Endothelial cell of umbilical vein (primary cell): ENCODE data around the gene UBR3. TPM values are rescaled to one million over a fixed set of nuclear protein-coding genes. Genes with fewer than 3 reads are reported as not detected.

Experiments used
- BruUV-seq: library from RNA; stranded (reverse); fragments of 400-500 nt; replicated peaks from 2 replicates; lab custom pipeline; 2021; lab: Mats Ljungman, UMichigan
- CTCF ChIA-PET: fragments of 300-600, 350-600 bp; sonication (Branson Sonifier 250); formaldehyde crosslinking; loops from one replicate; lab custom pipeline; 2021; ENCODE audit warnings: antibody characterized with exemption, inconsistent platforms; lab: Charles Lee
- POLR2A ChIA-PET: fragments of 300-600, 350-600 bp; sonication (Branson Sonifier 250); formaldehyde crosslinking; loops from one replicate; lab custom pipeline; 2021; ENCODE audit warnings: antibody characterized with exemption, inconsistent platforms; lab: Charles Lee
- DNase-seq: peaks from one replicate; pipeline ENCODE4 v3.0.0-alpha.2; 2011; ENCODE audit warnings: low read depth, low spot score
- FAIRE-seq: peaks from 2 replicates; lab custom pipeline; 2011; peaks lifted over from hg19 to GRCh38; lab: Jason Lieb, UNC
- H2AFZ ChIP-seq: 2 replicates; pipeline ENCODE4 v1.6.0; 2012; ENCODE audit warnings: low read depth, low read length, control low read depth, inconsistent platforms
- H3K27ac ChIP-seq: 2 replicates; pipeline ENCODE4 v1.5.1; 2011; ENCODE audit warnings: low read depth, mild to moderate bottlenecking, control low read depth, low read length, moderate library complexity; ENCODE audit not compliant: insufficient read depth
- H3K27me3 ChIP-seq, 2 experiments: 2 replicates each; pipeline versions ENCODE4 v1.6.0 to v1.6.1; 2011; ENCODE audit warnings: low read length in 2 of 2, mixed read lengths in 1 of 2; ENCODE audit not compliant: control insufficient read depth in 2 of 2, insufficient read depth in 2 of 2
- H3K36me3 ChIP-seq, 2 experiments: 2 replicates in 1 of 2; 3 replicates in 1 of 2; pipeline ENCODE4 v1.5.1; 2011; ENCODE audit warnings: low read length in 2 of 2, mild to moderate bottlenecking in 1 of 2, moderate library complexity in 1 of 2; ENCODE audit not compliant: control insufficient read depth in 2 of 2, insufficient read depth in 2 of 2; ENCODE audit errors: extremely low read depth in 1 of 2
- H3K4me1 ChIP-seq: 3 replicates; pipeline ENCODE4 v1.5.1; 2011; ENCODE audit warnings: mild to moderate bottlenecking, low read length; ENCODE audit not compliant: control insufficient read depth, insufficient read depth; ENCODE audit errors: extremely low read depth
- H3K4me2 ChIP-seq: 2 replicates; pipeline ENCODE4 v1.6.1; 2011; ENCODE audit warnings: low read length, control low read depth, mixed read lengths; ENCODE audit not compliant: insufficient read depth
- H3K4me3 ChIP-seq, 3 experiments: fragments of 200-600 bp in 1 of 3; sonication (generic), shearing (Covaris generic) in 1 of 3; replicated peaks in 1 of 3; 2 replicates each; pipeline ENCODE4 v1.5.1; 2011 to 2016; ENCODE audit warnings: control low read depth in 3 of 3, low read length in 3 of 3, mild to moderate bottlenecking in 2 of 3, inconsistent platforms in 1 of 3, low read depth in 1 of 3, moderate library complexity in 1 of 3; ENCODE audit not compliant: insufficient read depth in 1 of 3
- H3K79me2 ChIP-seq: 2 replicates; pipeline ENCODE4 v1.6.0; 2012; ENCODE audit warnings: low read length, inconsistent platforms; ENCODE audit not compliant: control insufficient read depth, insufficient read depth
- H3K9ac ChIP-seq: replicated peaks from 2 replicates; pipeline ENCODE3; 2011; ENCODE audit warnings: low read length, control low read depth; ENCODE audit not compliant: insufficient read depth; ENCODE audit errors: extremely low read depth
- H3K9me1 ChIP-seq: replicated peaks from 3 replicates; pipeline ENCODE4 v1.6.0; 2011; ENCODE audit warnings: mild to moderate bottlenecking, low read length; ENCODE audit not compliant: control insufficient read depth, insufficient read depth; ENCODE audit errors: extremely low read depth
- H3K9me3 ChIP-seq: replicated peaks from 2 replicates; pipeline ENCODE4 v1.5.1; 2012; ENCODE audit warnings: low read length, inconsistent platforms; ENCODE audit not compliant: control insufficient read depth, insufficient read depth
- H4K20me1 ChIP-seq: replicated peaks from 2 replicates; pipeline ENCODE3; 2011; ENCODE audit warnings: mild to moderate bottlenecking, low read length; ENCODE audit not compliant: control insufficient read depth, insufficient read depth; ENCODE audit errors: extremely low read depth
- CTCF ChIP-seq, 2 donors: IDR thresholded peaks; 1 replicate in 1 of 2; 2 replicates in 1 of 2; pipeline ENCODE4 v1.5.1; 2011; ENCODE audit warnings: low read length in 2 of 2, mild to moderate bottlenecking in 2 of 2, moderate library complexity in 2 of 2, control low read depth in 1 of 2, inconsistent platforms in 1 of 2, low read depth in 1 of 2; ENCODE audit not compliant: insufficient read depth in 1 of 2; ENCODE audit errors: extremely low read depth in 1 of 2
- EZH2 ChIP-seq: IDR thresholded peaks from 2 replicates; pipeline ENCODE4 v1.6.1; 2012; ENCODE audit warnings: borderline replicate concordance, low read depth, mild to moderate bottlenecking, moderate library complexity, low read length, inconsistent platforms; ENCODE audit not compliant: severe bottlenecking
- FOS ChIP-seq: IDR thresholded peaks from 2 replicates; pipeline ENCODE4 v1.6.1; 2011; ENCODE audit warnings: mild to moderate bottlenecking, low read length, moderate library complexity, borderline replicate concordance; ENCODE audit not compliant: insufficient read depth
- GATA2 ChIP-seq: IDR thresholded peaks from 2 replicates; pipeline ENCODE4 v1.7.0; 2011; ENCODE audit warnings: low read depth, mild to moderate bottlenecking, moderate library complexity, mixed read lengths, low read length; ENCODE audit not compliant: insufficient read length, insufficient read depth
- JUN ChIP-seq: IDR thresholded peaks from 2 replicates; pipeline ENCODE4 v1.6.1; 2011; ENCODE audit warnings: borderline replicate concordance, low read depth; ENCODE audit not compliant: insufficient read length, insufficient read depth
- MYC ChIP-seq: IDR thresholded peaks from one replicate; pipeline ENCODE4 v1.6.1; 2011; ENCODE audit warnings: mild to moderate bottlenecking, low read depth, low read length
- POLR2A ChIP-seq: IDR thresholded peaks from 2 replicates; pipeline ENCODE4 v1.6.1; 2012; ENCODE audit warnings: low read depth, mild to moderate bottlenecking, control low read depth, low read length
- POLR2AphosphoS5 ChIP-seq: IDR thresholded peaks from 2 replicates; pipeline ENCODE4 v1.6.1; 2012; ENCODE audit warnings: low read depth, mild to moderate bottlenecking, control low read depth, low read length, moderate library complexity; ENCODE audit not compliant: insufficient read depth
- dilution Hi-C: fragments of 300-500 bp; cut with MboI; formaldehyde crosslinking; loops from one replicate; pipeline ENCODE4 v1.15.0; 2019; ENCODE audit warnings: low sequenced_read_pairs; ENCODE audit not compliant: extremely low pct_ligation_motif_present
- intact Hi-C: fragments of 100-400 bp; cut with micrococcal nuclease; formaldehyde crosslinking; loops from one replicate; pipeline ENCODE4 v1.10.0; 2022
- polyA plus RNA-seq, 4 experiments: library from polyadenylated mRNA; depleted of rRNA in 3 of 4; stranded (reverse) in 3 of 4; unstranded in 1 of 4; fragments of >200 nt; gene quantifications; 2 replicates each; pipeline versions ENCODE4 v1.2.1 to v1.2.3, GENCODE V29; 2011 to 2012; ENCODE audit warnings: missing spikeins in 1 of 4
- total RNA-seq: library from RNA; stranded (reverse); gene quantifications from 2 replicates; pipeline ENCODE4 v1.2.3, GENCODE V29; 2021
- TF ChIP-seq, protein P1 (sequence below): IDR thresholded peaks from 2 replicates; pipeline ENCODE4 v1.6.1; 2011; ENCODE audit not compliant: insufficient read depth, insufficient read length

UBR3 gene
- total and polyA plus RNA-seq, 2 donors (not counting 3 experiments of a cell fraction or from before 2014, with no cell fraction given): 5.3 to 27.5 TPM

- ChIA-PET CTCF (interaction anchor here (0.7 to 1.2 kb wide), 2 partner anchors 11 kb away, joined by 3 read pairs; no protein-coding TSS in a partner anchor), POLR2A (no interaction called here)
- Histone ChIP-seq H3K9ac (no peak overlapping the region), H3K27ac (no peak overlapping the region), H3K36me3 (peaks cover 0 to 5% of the 10 kb centered on the region in 2 experiments), H3K79me2 (no peaks in the 10 kb centered on the region), H3K4me1 (no peaks in the 10 kb centered on the region), H2AFZ (no peak overlapping the region), H3K9me3 (no peaks in the 10 kb centered on the region), H3K4me2 (no peak overlapping the region), H3K4me3 (no peak overlapping the region), H4K20me1 (no peaks in the 10 kb centered on the region), H3K9me1 (no peaks in the 10 kb centered on the region), H3K27me3 (no peaks in the 10 kb centered on the region)
- FAIRE-seq: no peak
- intact Hi-C loops: no loop called here
- no peak for DNase-seq
- no TSS peak for BruUV-seq
- dilution Hi-C loops: no loop called here
- TF ChIP-seq FOS: no peak
- TF ChIP-seq POLR2A: no peak
- TF ChIP-seq EZH2: no peak
- no peak for TF ChIP-seq POLR2AphosphoS5
- TF ChIP-seq, protein P1, sequence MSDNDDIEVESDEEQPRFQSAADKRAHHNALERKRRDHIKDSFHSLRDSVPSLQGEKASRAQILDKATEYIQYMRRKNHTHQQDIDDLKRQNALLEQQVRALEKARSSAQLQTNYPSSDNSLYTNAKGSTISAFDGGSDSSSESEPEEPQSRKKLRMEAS: no peak
- no peak for TF ChIP-seq JUN
Measured at GRCh38 chr2:169999054-169999453, 171.8 kb downstream of the UBR3 start.

DNA sequence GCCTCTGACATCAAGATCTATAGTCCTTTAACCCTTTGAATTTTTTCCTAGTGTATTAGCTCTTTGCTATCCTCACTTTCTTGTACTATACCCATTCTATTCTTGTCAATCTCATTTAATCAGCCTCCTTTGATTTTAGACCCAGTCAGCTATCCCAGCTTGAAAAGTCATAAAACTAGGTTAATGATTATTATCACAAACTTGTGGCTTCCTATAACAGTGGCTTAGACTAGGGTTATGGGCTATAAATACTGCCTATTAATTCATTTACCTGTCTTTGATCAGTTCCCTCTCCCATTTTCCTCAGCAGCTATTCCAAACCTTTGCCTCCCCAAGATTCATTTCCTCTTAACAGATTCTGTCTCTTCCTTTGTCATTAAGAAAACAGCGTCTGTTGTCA lies 174.8 kb downstream of the UBR3 start:
- peaks cover 0 to 5% of the 10 kb centered on the region in 2 experiments for H3K36me3 ChIP-seq
- no TSS peak for BruUV-seq
- dilution Hi-C loops (no loop called here), intact Hi-C loops (no loop called here)
- CTCF ChIA-PET: interaction anchor here (0.7 to 2.3 kb wide), 3 partner anchors 9 to 153 kb away, joined by 3 to 7 read pairs (median 3); no protein-coding TSS in a partner anchor
- TF ChIP-seq, protein P1: no peak
- TF ChIP-seq MYC: no peak
- TF ChIP-seq FOS: no peak
- TF ChIP-seq GATA2: no peak
- TF ChIP-seq JUN: no peak
- no peak for TF ChIP-seq POLR2AphosphoS5
- no peak for TF ChIP-seq POLR2A
- no peak for TF ChIP-seq EZH2
- TF ChIP-seq CTCF (IDR thresholded peaks at IDR 0.05; ENCODE audit: extremely low read depth in 1 of 2, insufficient read depth in 1 of 2, low read depth in 1 of 2, low read length in 2 of 2): no peak
- DNase-seq (no peak), FAIRE-seq (no peak)
- H3K27me3 ChIP-seq: no peaks in the 10 kb centered on the region
- no peak overlapping the region for H2AFZ ChIP-seq
- no peaks in the 10 kb centered on the region for H3K4me1 ChIP-seq
- H3K4me3 ChIP-seq: no peak overlapping the region
- no peaks in the 10 kb centered on the region for H3K9me1 ChIP-seq
- H3K4me2 ChIP-seq: no peak overlapping the region
- no peaks in the 10 kb centered on the region for H3K79me2 ChIP-seq
- H3K9ac ChIP-seq: no peak overlapping the region
- H4K20me1 ChIP-seq: no peaks in the 10 kb centered on the region
- no peak overlapping the region for H3K27ac ChIP-seq
- no peaks in the 10 kb centered on the region for H3K9me3 ChIP-seq
- POLR2A ChIA-PET: no interaction called here
